ENCODE measurements around the gene PTH1R.

DNA sequence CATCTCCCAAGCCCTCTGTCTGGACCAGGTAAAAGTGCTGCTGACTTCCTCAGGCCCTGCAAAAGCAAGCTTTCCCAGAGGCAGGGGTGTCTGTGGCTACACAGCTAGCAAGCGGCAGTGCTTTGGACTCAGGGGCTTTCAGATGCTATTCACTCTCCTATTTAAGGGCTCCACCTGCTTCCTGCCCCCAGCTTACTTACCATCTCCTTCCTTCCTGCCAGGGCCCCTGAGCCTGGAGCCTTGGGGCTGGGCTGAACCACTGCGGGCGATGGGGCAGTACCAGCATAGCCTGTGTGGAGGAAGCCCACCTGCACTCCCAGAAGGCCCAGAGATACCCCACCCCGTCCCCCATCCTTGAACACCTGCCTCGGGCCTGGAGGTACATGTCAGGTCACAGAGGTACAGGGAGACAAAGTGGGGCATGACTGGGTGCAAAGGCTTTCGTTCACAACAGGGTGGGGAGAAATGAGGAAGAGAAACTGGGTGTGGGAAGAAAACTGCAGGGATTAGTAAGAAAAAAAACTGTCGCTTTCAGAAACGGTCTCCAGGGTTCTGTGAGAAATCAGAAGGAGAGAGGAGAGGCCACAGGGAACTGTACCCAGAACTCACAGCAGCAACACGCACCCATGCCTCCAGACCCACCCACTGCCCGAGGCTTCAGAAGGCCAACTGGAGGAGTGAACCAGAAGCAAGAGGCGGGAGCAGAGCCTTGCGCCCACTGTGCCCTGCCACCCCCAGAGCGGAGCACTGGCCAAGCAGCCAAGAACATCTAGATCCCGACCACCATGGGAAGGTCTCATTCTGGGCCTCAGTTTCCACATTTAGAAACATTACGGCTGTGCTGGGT lies 49.6 kb downstream of the PTH1R start:
- TF ChIP-seq CTCF (conservative IDR thresholded peaks at IDR 0.05 in 1 of 2, IDR thresholded peaks at IDR 0.05 in 1 of 2; ENCODE audit: low read depth in 1 of 2, low read length in 2 of 2) (no peak), EZH2 (IDR thresholded peaks at IDR 0.05; ENCODE audit: low read length, missing control alignments) (no peak)
